ENCODE results near the gene ATG9A.

DNA sequence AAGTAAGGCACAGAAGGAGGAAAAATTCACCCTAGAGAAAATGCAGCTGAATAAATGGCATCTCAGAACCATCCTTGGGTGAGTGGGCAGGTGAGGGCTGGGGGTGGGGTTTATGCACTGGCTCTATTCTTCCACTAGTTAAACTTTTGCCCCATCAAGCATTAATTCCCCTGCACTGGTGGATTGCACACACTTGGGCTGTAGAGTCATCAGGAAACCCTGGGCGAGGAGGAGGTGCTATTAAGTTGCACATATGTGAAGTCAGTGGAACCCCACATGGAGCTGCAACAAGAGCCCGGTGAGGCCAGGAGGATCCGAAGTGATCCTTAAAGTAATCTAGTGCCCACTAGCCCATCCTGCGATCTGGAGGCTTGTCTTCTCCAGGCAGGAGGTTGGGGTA, 42.9 kb upstream of the ATG9A start:
- TF ChIP-seq, protein P1, sequence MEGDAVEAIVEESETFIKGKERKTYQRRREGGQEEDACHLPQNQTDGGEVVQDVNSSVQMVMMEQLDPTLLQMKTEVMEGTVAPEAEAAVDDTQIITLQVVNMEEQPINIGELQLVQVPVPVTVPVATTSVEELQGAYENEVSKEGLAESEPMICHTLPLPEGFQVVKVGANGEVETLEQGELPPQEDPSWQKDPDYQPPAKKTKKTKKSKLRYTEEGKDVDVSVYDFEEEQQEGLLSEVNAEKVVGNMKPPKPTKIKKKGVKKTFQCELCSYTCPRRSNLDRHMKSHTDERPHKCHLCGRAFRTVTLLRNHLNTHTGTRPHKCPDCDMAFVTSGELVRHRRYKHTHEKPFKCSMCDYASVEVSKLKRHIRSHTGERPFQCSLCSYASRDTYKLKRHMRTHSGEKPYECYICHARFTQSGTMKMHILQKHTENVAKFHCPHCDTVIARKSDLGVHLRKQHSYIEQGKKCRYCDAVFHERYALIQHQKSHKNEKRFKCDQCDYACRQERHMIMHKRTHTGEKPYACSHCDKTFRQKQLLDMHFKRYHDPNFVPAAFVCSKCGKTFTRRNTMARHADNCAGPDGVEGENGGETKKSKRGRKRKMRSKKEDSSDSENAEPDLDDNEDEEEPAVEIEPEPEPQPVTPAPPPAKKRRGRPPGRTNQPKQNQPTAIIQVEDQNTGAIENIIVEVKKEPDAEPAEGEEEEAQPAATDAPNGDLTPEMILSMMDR (IDR thresholded peaks at IDR 0.05), result no peak
- TF ChIP-seq ZFX (IDR thresholded peaks at IDR 0.05; ENCODE audit: borderline replicate concordance), result no peak

Data from 22Rv1 (cell line).